Activated naive CD4-positive, alpha-beta T cell treated with anti-CD3 and anti-CD28 coated beads, Interleukin-2, amount 50 U/mL, for 72 hours (primary cell): Measurements from ENCODE around the gene NFATC2. TPM values are rescaled to one million over a fixed set of nuclear protein-coding genes. Genes with fewer than 3 reads are reported as not detected.
"Not testable (repeated sequence)": the region's sequence is repeated elsewhere in the genome, so short reads cannot be mapped to it uniquely, and the experiment has no call there.

Source experiments
- ATAC-seq, 2 donors: fragments of 150-1000 bp; cut with Tn5 transposase; 2 replicates each; pipeline ENCODE4 v1.10.0; 2021; ENCODE audit warnings: mild to moderate bottlenecking in 2 of 2, moderate library complexity in 2 of 2
- DNase-seq, 2 donors: peaks; one replicate each; pipeline ENCODE4 v3.0.0; 2021 to 2022; ENCODE audit warnings: low spot score in 2 of 2
- H3K27ac Mint-ChIP-seq, 2 donors: one replicate each; pipeline ENCODE4 v1.8.0; 2022; ENCODE audit warnings: mild to moderate bottlenecking in 2 of 2, mixed read lengths in 2 of 2
- H3K36me3 Mint-ChIP-seq, 2 donors: one replicate each; pipeline ENCODE4 v1.8.0; 2022; ENCODE audit warnings: mixed read lengths in 2 of 2
- H3K9me3 Mint-ChIP-seq, 2 donors: one replicate each; pipeline ENCODE4 v1.8.0; 2022; ENCODE audit warnings: mixed read lengths in 2 of 2
- total RNA-seq, 2 donors: library from RNA; stranded (reverse); gene quantifications; one replicate each; pipeline ENCODE4 v1.2.3, GENCODE V29; 2022

The NFATC2 gene
- total RNA-seq, 2 donors from 2014 or later: 29.9 to 39.4 TPM

GRCh38 chr20:51554538-51555165 is 12.1 kb upstream of the NFATC2 start:
- ATAC-seq (peak in 1 of 2 donors; percentile 47), DNase-seq (no peak)
- no peaks in the 10 kb centered on the region for H3K9me3 Mint-ChIP-seq
- H3K36me3 Mint-ChIP-seq: peaks cover 0 to 5% of the 10 kb centered on the region in 2 donors
- no peak overlapping the region for H3K27ac Mint-ChIP-seq

- H3K9me3 Mint-ChIP-seq: no peaks in the 10 kb centered on the region
- H3K36me3 Mint-ChIP-seq: peaks cover 0 to 5% of the 10 kb centered on the region in 2 donors
- DNase-seq: no peak
- H3K27ac Mint-ChIP-seq: no peak overlapping the region
- ATAC-seq: no peak
Observed at GRCh38 chr20:51553897-51554486, 11.5 kb upstream of the NFATC2 start.

GRCh38 chr20:51551186-51551585 is 8.7 kb upstream of the NFATC2 start:
- Mint-ChIP-seq H3K27ac (no peak overlapping the region), H3K9me3 (no peaks in the 10 kb centered on the region), H3K36me3 (peaks cover 0 to 5% of the 10 kb centered on the region in 2 donors)
- ATAC-seq (no peak), DNase-seq (no peak)

- no peak for DNase-seq
- H3K36me3 Mint-ChIP-seq: no peaks in the 10 kb centered on the region
- H3K9me3 Mint-ChIP-seq: no peaks in the 10 kb centered on the region
- no peak overlapping the region for H3K27ac Mint-ChIP-seq
- ATAC-seq: no peak
Observed at GRCh38 chr20:51549474-51549873, 7.0 kb upstream of the NFATC2 start.

GRCh38 chr20:51547951-51548350 is 5.4 kb upstream of the NFATC2 start:
- no peak for ATAC-seq
- no peak for DNase-seq
- Mint-ChIP-seq H3K9me3 (no peaks in the 10 kb centered on the region), H3K36me3 (no peaks in the 10 kb centered on the region), H3K27ac (no peak overlapping the region)

- H3K27ac Mint-ChIP-seq: no peak overlapping the region
- H3K36me3 Mint-ChIP-seq: peaks cover 5 to 7% of the 10 kb centered on the region in 2 donors
- ATAC-seq: no peak
- DNase-seq: no peak
- no peaks in the 10 kb centered on the region for H3K9me3 Mint-ChIP-seq
Observed at GRCh38 chr20:51545515-51545914, 3.0 kb upstream of the NFATC2 start.

- H3K27ac Mint-ChIP-seq: no peak overlapping the region
- ATAC-seq (no peak), DNase-seq (no peak)
- peaks cover 21 to 26% of the 10 kb centered on the region in 2 donors for H3K36me3 Mint-ChIP-seq
- H3K9me3 Mint-ChIP-seq: no peaks in the 10 kb centered on the region
Observed at GRCh38 chr20:51543422-51543788, 886 bp upstream of the NFATC2 start.

GRCh38 chr20:51542033-51542570 is 417 bp downstream of the NFATC2 start:
- peak overlapping the region; percentile 98 for H3K27ac Mint-ChIP-seq

GRCh38 chr20:51541189-51542032 is 1.1 kb downstream of the NFATC2 start:
- peak; percentile 79 to 87 for ATAC-seq
- Mint-ChIP-seq H3K36me3 (peaks cover 31 to 37% of the 10 kb centered on the region in 2 donors), H3K9me3 (no peaks in the 10 kb centered on the region), H3K27ac (peak overlapping the region; percentile 98)
- peak; percentile 70 to 89 for DNase-seq

More at GRCh38 chr20:51542033-51542570, 417 bp downstream of the NFATC2 start:
- ATAC-seq (peak; percentile 42 to 58), DNase-seq (peak; percentile 52 to 84)
- no peaks in the 10 kb centered on the region for H3K9me3 Mint-ChIP-seq
- H3K36me3 Mint-ChIP-seq: peaks cover 31 to 37% of the 10 kb centered on the region in 2 donors

- H3K9me3 Mint-ChIP-seq: no peaks in the 10 kb centered on the region
- H3K27ac Mint-ChIP-seq: peak overlapping the region; percentile 98
- H3K36me3 Mint-ChIP-seq: peaks cover 31 to 37% of the 10 kb centered on the region in 2 donors
- ATAC-seq (no peak), DNase-seq (no peak)
Observed at GRCh38 chr20:51540580-51540979, 1.9 kb downstream of the NFATC2 start.

- H3K36me3 Mint-ChIP-seq: peaks cover 31 to 37% of the 10 kb centered on the region in 2 donors
- H3K9me3 Mint-ChIP-seq, DNase-seq, ATAC-seq: not testable (repeated sequence)
- H3K27ac Mint-ChIP-seq: peak overlapping the region; percentile 92 to 98
Observed at GRCh38 chr20:51540074-51540473, 2.4 kb downstream of the NFATC2 start.

- H3K36me3 Mint-ChIP-seq: peaks cover 31 to 37% of the 10 kb centered on the region in 2 donors
- ATAC-seq (no peak), DNase-seq (no peak)
- peak overlapping the region; percentile 78 to 81 for H3K27ac Mint-ChIP-seq
- no peaks in the 10 kb centered on the region for H3K9me3 Mint-ChIP-seq
Observed at GRCh38 chr20:51536116-51537069, 6.1 kb downstream of the NFATC2 start.

- H3K27ac Mint-ChIP-seq: peak overlapping the region; percentile 78 to 81
- DNase-seq: no peak
- ATAC-seq: no peak
- peaks cover 26 to 37% of the 10 kb centered on the region in 2 donors for H3K36me3 Mint-ChIP-seq
- no peaks in the 10 kb centered on the region for H3K9me3 Mint-ChIP-seq
Observed at GRCh38 chr20:51535674-51536073, 6.8 kb downstream of the NFATC2 start.

GRCh38 chr20:51535075-51535386 is 7.5 kb downstream of the NFATC2 start:
- ATAC-seq (peak in 1 of 2 donors; percentile 27), DNase-seq (no peak)
- Mint-ChIP-seq H3K36me3 (peaks cover 23 to 37% of the 10 kb centered on the region in 2 donors), H3K9me3 (no peaks in the 10 kb centered on the region), H3K27ac (peak overlapping the region; percentile 78 to 81)

GRCh38 chr20:51533291-51534172 is 9.0 kb downstream of the NFATC2 start:
- ATAC-seq (no peak), DNase-seq (no peak)
- Mint-ChIP-seq H3K36me3 (peaks cover 11 to 22% of the 10 kb centered on the region in 2 donors), H3K9me3 (no peaks in the 10 kb centered on the region), H3K27ac (peak overlapping the region; percentile 47 to 94)
